Measurements from ENCODE around the gene EXOC4. TPM values are rescaled to one million over a fixed set of nuclear protein-coding genes. Genes with fewer than 3 reads are reported as not detected.

EXOC4 gene
- total and polyA plus RNA-seq, 2 of the 13 experiments (the other 11 are each of a cell fraction or from before 2014, with no cell fraction given), result 22.5 to 39.0 TPM

DNA sequence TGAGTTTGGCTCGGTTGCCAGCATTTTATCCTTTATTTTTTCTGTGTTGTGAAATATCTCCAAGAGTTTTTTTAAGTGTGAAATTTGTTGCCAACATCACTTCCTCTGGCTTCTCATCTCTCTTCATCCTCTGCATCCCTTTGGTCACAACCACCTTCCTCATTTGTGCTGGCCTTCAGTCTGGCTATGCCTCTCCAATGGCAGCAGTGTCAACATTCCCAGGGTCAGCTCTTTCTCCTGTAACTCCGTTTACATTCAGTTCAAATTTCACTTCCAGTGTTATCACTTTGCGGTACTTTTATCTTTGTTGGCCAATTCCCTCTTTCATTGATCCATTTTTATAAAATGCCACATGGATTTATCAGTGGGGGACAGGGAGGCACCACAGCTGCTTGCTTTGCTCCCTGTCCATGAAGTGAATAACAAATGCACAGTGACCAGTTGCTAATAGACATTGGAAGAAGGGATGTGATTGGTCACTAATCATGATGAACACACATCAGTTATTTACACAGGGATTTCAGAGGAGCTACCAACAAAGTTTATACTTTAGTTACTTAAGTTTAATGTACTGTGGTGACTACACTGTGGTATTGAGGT lies 562.8 kb downstream of the EXOC4 start (continued):
- TF ChIP-seq, protein P1, sequence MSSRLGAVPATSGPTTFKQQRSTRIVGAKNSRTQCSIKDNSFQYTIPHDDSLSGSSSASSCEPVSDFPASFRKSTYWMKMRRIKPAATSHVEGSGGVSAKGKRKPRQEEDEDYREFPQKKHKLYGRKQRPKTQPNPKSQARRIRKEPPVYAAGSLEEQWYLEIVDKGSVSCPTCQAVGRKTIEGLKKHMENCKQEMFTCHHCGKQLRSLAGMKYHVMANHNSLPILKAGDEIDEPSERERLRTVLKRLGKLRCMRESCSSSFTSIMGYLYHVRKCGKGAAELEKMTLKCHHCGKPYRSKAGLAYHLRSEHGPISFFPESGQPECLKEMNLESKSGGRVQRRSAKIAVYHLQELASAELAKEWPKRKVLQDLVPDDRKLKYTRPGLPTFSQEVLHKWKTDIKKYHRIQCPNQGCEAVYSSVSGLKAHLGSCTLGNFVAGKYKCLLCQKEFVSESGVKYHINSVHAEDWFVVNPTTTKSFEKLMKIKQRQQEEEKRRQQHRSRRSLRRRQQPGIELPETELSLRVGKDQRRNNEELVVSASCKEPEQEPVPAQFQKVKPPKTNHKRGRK (CRISPR knock-in tag; IDR thresholded peaks at IDR 0.05), result no peak
- no peak for TF ChIP-seq FOXK2 (IDR thresholded peaks at IDR 0.05)
- TF ChIP-seq, protein P2, sequence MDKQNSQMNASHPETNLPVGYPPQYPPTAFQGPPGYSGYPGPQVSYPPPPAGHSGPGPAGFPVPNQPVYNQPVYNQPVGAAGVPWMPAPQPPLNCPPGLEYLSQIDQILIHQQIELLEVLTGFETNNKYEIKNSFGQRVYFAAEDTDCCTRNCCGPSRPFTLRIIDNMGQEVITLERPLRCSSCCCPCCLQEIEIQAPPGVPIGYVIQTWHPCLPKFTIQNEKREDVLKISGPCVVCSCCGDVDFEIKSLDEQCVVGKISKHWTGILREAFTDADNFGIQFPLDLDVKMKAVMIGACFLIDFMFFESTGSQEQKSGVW (CRISPR knock-in tag; IDR thresholded peaks at IDR 0.05; ENCODE audit: borderline replicate concordance), result no peak
- TF ChIP-seq HMG20A (CRISPR knock-in tag; IDR thresholded peaks at IDR 0.05; ENCODE audit: borderline replicate concordance), result peak; percentile 77; the same call in 1 of the 2 replicates
- TF ChIP-seq, protein P3, sequence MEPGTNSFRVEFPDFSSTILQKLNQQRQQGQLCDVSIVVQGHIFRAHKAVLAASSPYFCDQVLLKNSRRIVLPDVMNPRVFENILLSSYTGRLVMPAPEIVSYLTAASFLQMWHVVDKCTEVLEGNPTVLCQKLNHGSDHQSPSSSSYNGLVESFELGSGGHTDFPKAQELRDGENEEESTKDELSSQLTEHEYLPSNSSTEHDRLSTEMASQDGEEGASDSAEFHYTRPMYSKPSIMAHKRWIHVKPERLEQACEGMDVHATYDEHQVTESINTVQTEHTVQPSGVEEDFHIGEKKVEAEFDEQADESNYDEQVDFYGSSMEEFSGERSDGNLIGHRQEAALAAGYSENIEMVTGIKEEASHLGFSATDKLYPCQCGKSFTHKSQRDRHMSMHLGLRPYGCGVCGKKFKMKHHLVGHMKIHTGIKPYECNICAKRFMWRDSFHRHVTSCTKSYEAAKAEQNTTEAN (CRISPR knock-in tag; conservative IDR thresholded peaks at IDR 0.05), result 0 out of 2 replicates have a peak, but pooled peaks have one; percentile 23

DNA sequence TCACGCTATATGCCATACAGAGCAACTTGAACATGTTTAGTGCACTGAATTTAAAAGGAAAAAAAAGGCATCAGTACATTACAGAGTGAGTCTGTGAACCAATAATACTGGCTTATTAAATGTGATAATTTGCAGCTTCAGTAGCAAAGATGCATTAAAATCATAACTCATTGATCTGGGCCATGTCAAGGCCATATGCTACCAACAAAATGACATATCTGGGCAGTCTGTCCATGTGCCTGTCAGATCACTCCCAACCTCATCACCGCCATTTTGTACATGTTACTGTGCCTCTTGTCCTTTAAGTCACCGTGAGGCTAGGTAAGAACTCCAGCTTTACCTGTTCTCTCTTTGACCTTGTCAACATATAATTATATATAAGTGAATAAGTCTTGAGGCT lies 566.8 kb downstream of the EXOC4 start:
- peaks cover 22% of the 10 kb centered on the region for H3K4me1 ChIP-seq (ENCODE audit: insufficient read depth, low read length)
- DNase-seq (ENCODE audit: low spot score) (no peak), ATAC-seq (no peak), FAIRE-seq (no peak)
- H2AFZ ChIP-seq (ENCODE audit: low read length), result no peak overlapping the region
- H3K27ac ChIP-seq (ENCODE audit: extremely low read length, insufficient read depth, low read length), result no peak overlapping the region
- in situ Hi-C loops (cut with HindIII; ENCODE audit: extremely low pct_ligation_motif_present, low pct_unique_long_range_greater_than_20kb) (no loop called here), intact Hi-C loops (cut with micrococcal nuclease; ENCODE audit: unreplicated experiment) (no loop called here)
- no peak overlapping the region for H3K4me3 ChIP-seq (replicated peaks in 1 of 3; ENCODE audit: insufficient read depth in 1 of 3, low read depth in 2 of 3, low read length in 3 of 3)
- 100% methylated on average over 3 of the region's 3 CpGs for WGBS (ENCODE audit: low lambda C conversion rate)
- H3K9me3 ChIP-seq (ENCODE audit: low read length), result no peaks in the 10 kb centered on the region
- H3K27me3 ChIP-seq (ENCODE audit: control insufficient read depth in 1 of 2, insufficient read depth in 2 of 2, low read length in 2 of 2), result no peaks in the 10 kb centered on the region
- no TSS peak for BruUV-seq (replicated peaks)
- H4K20me1 ChIP-seq (ENCODE audit: insufficient read depth, low read length), result no peaks in the 10 kb centered on the region
- ChIA-PET POLR2A (no interaction called here), CTCF (ENCODE audit: low intra/inter-chr PET ratio, low total read pairs) (no interaction called here)
- no peak overlapping the region for H3K4me2 ChIP-seq (ENCODE audit: low read depth, low read length)
- peaks cover 0 to 14% of the 10 kb centered on the region in 2 experiments; a peak in 2 of 5 replicates for H3K36me3 ChIP-seq (replicated peaks in 1 of 2; ENCODE audit: control insufficient read depth in 1 of 2, insufficient read depth in 2 of 2, low read length in 2 of 2)
- H3K79me2 ChIP-seq (ENCODE audit: insufficient read depth, low read length), result no peaks in the 10 kb centered on the region
- H3K9ac ChIP-seq (ENCODE audit: insufficient read depth, low read depth, low read length), result no peak overlapping the region
- TF ChIP-seq, protein P4, sequence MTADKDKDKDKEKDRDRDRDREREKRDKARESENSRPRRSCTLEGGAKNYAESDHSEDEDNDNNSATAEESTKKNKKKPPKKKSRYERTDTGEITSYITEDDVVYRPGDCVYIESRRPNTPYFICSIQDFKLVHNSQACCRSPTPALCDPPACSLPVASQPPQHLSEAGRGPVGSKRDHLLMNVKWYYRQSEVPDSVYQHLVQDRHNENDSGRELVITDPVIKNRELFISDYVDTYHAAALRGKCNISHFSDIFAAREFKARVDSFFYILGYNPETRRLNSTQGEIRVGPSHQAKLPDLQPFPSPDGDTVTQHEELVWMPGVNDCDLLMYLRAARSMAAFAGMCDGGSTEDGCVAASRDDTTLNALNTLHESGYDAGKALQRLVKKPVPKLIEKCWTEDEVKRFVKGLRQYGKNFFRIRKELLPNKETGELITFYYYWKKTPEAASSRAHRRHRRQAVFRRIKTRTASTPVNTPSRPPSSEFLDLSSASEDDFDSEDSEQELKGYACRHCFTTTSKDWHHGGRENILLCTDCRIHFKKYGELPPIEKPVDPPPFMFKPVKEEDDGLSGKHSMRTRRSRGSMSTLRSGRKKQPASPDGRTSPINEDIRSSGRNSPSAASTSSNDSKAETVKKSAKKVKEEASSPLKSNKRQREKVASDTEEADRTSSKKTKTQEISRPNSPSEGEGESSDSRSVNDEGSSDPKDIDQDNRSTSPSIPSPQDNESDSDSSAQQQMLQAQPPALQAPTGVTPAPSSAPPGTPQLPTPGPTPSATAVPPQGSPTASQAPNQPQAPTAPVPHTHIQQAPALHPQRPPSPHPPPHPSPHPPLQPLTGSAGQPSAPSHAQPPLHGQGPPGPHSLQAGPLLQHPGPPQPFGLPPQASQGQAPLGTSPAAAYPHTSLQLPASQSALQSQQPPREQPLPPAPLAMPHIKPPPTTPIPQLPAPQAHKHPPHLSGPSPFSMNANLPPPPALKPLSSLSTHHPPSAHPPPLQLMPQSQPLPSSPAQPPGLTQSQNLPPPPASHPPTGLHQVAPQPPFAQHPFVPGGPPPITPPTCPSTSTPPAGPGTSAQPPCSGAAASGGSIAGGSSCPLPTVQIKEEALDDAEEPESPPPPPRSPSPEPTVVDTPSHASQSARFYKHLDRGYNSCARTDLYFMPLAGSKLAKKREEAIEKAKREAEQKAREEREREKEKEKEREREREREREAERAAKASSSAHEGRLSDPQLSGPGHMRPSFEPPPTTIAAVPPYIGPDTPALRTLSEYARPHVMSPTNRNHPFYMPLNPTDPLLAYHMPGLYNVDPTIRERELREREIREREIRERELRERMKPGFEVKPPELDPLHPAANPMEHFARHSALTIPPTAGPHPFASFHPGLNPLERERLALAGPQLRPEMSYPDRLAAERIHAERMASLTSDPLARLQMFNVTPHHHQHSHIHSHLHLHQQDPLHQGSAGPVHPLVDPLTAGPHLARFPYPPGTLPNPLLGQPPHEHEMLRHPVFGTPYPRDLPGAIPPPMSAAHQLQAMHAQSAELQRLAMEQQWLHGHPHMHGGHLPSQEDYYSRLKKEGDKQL (CRISPR knock-in tag; IDR thresholded peaks at IDR 0.05; ENCODE audit: low read depth), result no peak
- TF ChIP-seq CBFB (CRISPR knock-in tag; IDR thresholded peaks at IDR 0.05), result no peak
- TF ChIP-seq, protein P5, sequence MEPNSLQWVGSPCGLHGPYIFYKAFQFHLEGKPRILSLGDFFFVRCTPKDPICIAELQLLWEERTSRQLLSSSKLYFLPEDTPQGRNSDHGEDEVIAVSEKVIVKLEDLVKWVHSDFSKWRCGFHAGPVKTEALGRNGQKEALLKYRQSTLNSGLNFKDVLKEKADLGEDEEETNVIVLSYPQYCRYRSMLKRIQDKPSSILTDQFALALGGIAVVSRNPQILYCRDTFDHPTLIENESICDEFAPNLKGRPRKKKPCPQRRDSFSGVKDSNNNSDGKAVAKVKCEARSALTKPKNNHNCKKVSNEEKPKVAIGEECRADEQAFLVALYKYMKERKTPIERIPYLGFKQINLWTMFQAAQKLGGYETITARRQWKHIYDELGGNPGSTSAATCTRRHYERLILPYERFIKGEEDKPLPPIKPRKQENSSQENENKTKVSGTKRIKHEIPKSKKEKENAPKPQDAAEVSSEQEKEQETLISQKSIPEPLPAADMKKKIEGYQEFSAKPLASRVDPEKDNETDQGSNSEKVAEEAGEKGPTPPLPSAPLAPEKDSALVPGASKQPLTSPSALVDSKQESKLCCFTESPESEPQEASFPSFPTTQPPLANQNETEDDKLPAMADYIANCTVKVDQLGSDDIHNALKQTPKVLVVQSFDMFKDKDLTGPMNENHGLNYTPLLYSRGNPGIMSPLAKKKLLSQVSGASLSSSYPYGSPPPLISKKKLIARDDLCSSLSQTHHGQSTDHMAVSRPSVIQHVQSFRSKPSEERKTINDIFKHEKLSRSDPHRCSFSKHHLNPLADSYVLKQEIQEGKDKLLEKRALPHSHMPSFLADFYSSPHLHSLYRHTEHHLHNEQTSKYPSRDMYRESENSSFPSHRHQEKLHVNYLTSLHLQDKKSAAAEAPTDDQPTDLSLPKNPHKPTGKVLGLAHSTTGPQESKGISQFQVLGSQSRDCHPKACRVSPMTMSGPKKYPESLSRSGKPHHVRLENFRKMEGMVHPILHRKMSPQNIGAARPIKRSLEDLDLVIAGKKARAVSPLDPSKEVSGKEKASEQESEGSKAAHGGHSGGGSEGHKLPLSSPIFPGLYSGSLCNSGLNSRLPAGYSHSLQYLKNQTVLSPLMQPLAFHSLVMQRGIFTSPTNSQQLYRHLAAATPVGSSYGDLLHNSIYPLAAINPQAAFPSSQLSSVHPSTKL (CRISPR knock-in tag; IDR thresholded peaks at IDR 0.05), result no peak
- TF ChIP-seq ZNF12 (CRISPR knock-in tag; IDR thresholded peaks at IDR 0.05), result no peak

Data from HepG2 (cell line).